CD14-positive monocyte (primary cell): Measurements from ENCODE around the gene SLC35F1. TPM values are rescaled to one million over a fixed set of nuclear protein-coding genes. Genes with fewer than 3 reads are reported as not detected.

Source experiments
- DNase-seq, 3 donors: peaks; one replicate each; pipeline ENCODE4 v3.0.0-alpha.2; 2011 to 2022
- H2AFZ ChIP-seq: 2 replicates; pipeline ENCODE4 v1.6.0; 2012; ENCODE audit warnings: mild to moderate bottlenecking, low read depth, low read length, inconsistent platforms; ENCODE audit not compliant: insufficient read depth, poor library complexity, severe bottlenecking
- H3K27ac ChIP-seq, 2 donors: 1 replicate in 1 of 2; 2 replicates in 1 of 2; pipeline ENCODE4 v1.5.1; 2012 to 2013; ENCODE audit warnings: low read length in 2 of 2, control low read depth in 1 of 2, inconsistent platforms in 1 of 2, low read depth in 1 of 2, mild to moderate bottlenecking in 1 of 2
- H3K27me3 ChIP-seq, 2 donors: one replicate each; pipeline versions ENCODE4 v1.6.0 to v1.6.1; 2011 to 2013; ENCODE audit warnings: low read length in 2 of 2; ENCODE audit not compliant: control insufficient read depth in 2 of 2, insufficient read depth in 2 of 2
- H3K36me3 ChIP-seq, 2 donors: replicated peaks in 1 of 2; 1 replicate in 1 of 2; 2 replicates in 1 of 2; pipeline versions ENCODE4 v1.5.1 to v1.6.1; 2012 to 2013; ENCODE audit warnings: low read length in 2 of 2, control low read depth in 1 of 2, inconsistent platforms in 1 of 2, mild to moderate bottlenecking in 1 of 2; ENCODE audit not compliant: insufficient read depth in 2 of 2, control insufficient read depth in 1 of 2
- H3K4me1 ChIP-seq, 2 donors: 1 replicate in 1 of 2; 2 replicates in 1 of 2; pipeline versions ENCODE4 v1.5.1 to v1.6.1; 2012 to 2013; ENCODE audit warnings: low read length in 2 of 2, control low read depth in 1 of 2, inconsistent platforms in 1 of 2, mild to moderate bottlenecking in 1 of 2, moderate library complexity in 1 of 2; ENCODE audit not compliant: insufficient read depth in 2 of 2, control insufficient read depth in 1 of 2
- H3K4me2 ChIP-seq: replicated peaks from 2 replicates; pipeline ENCODE3; 2012; ENCODE audit warnings: low read length, moderate library complexity, mild to moderate bottlenecking; ENCODE audit not compliant: poor library complexity, severe bottlenecking; ENCODE audit errors: extremely low read depth
- H3K4me3 ChIP-seq, 3 experiments: fragments of 200-600 bp in 1 of 3; sonication (generic) in 1 of 3; replicated peaks in 1 of 3; 1 replicate in 2 of 3; 2 replicates in 1 of 3; pipeline ENCODE4 v1.5.1; 2011 to 2013; ENCODE audit warnings: low read length in 3 of 3, mild to moderate bottlenecking in 3 of 3, control low read depth in 2 of 3, low read depth in 2 of 3, inconsistent platforms in 1 of 3, moderate library complexity in 1 of 3
- H3K79me2 ChIP-seq: 2 replicates; pipeline ENCODE4 v1.6.0; 2012; ENCODE audit warnings: mild to moderate bottlenecking, control low read depth, inconsistent platforms, low read length, moderate library complexity; ENCODE audit not compliant: insufficient read depth
- H3K9ac ChIP-seq: 2 replicates; pipeline ENCODE4 v1.6.0; 2017; ENCODE audit warnings: low read length, mild to moderate bottlenecking; ENCODE audit not compliant: insufficient read depth, poor library complexity, severe bottlenecking
- H3K9me3 ChIP-seq, 2 donors: replicated peaks in 1 of 2; 1 replicate in 1 of 2; 2 replicates in 1 of 2; pipeline versions ENCODE4 v1.5.1 to v1.6.1; 2012 to 2013; ENCODE audit warnings: low read length in 2 of 2, control low read depth in 1 of 2; ENCODE audit not compliant: control insufficient read depth in 1 of 2, insufficient read depth in 1 of 2
- H4K20me1 ChIP-seq: 2 replicates; pipeline ENCODE4 v1.6.0; 2012; ENCODE audit warnings: mild to moderate bottlenecking, low read length, control low read depth, moderate library complexity; ENCODE audit not compliant: insufficient read depth
- H3K27ac Mint-ChIP-seq, 7 donors: one replicate each; pipeline ENCODE4 v1.8.0; 2020; ENCODE audit warnings: mild to moderate bottlenecking in 7 of 7, mixed read lengths in 7 of 7, moderate library complexity in 6 of 7, inconsistent platforms in 2 of 7
- H3K27me3 Mint-ChIP-seq, 3 donors: one replicate each; pipeline ENCODE4 v1.8.0; 2021 to 2022; ENCODE audit warnings: low read depth in 3 of 3, mild to moderate bottlenecking in 3 of 3, mixed read lengths in 3 of 3, moderate library complexity in 3 of 3, inconsistent platforms in 1 of 3
- H3K36me3 Mint-ChIP-seq, 2 donors: one replicate each; pipeline ENCODE4 v1.8.0; 2020; ENCODE audit warnings: mixed read lengths in 2 of 2, inconsistent platforms in 1 of 2, mild to moderate bottlenecking in 1 of 2
- H3K4me1 Mint-ChIP-seq: one replicate; pipeline ENCODE4 v1.8.0; 2020; ENCODE audit warnings: mild to moderate bottlenecking, mixed read lengths
- H3K4me3 Mint-ChIP-seq, 2 donors: one replicate each; pipeline ENCODE4 v1.8.0; 2020; ENCODE audit warnings: mild to moderate bottlenecking in 2 of 2, mixed read lengths in 2 of 2, moderate library complexity in 1 of 2
- H3K9me3 Mint-ChIP-seq, 7 donors: one replicate each; pipeline ENCODE4 v1.8.0; 2020 to 2022; ENCODE audit warnings: mixed read lengths in 7 of 7, mild to moderate bottlenecking in 6 of 7, moderate library complexity in 6 of 7, inconsistent platforms in 2 of 7
- WGBS: methylation state at CpG from one replicate; pipeline ENCODE4 v1.1.5; 2013; ENCODE audit warnings: missing lambda C conversion rate; ENCODE audit not compliant: insufficient coverage; 5-methylcytosine and 5-hydroxymethylcytosine counted together
- intact Hi-C, 2 donors: fragments of 100-400 bp; cut with micrococcal nuclease; formaldehyde crosslinking; loops; one replicate each; pipeline versions ENCODE4 v1.15.0 to v1.15.1; 2023
- polyA plus RNA-seq, 3 donors: library from polyadenylated mRNA; depleted of rRNA in 1 of 3; unstranded in 2 of 3; stranded (reverse) in 1 of 3; fragments of 300-500 nt in 2 of 3; fragments of >200 nt in 1 of 3; fragmentation: Illumina TruSeq in 2 of 3; gene quantifications; 1 replicate in 2 of 3; 2 replicates in 1 of 3; pipeline ENCODE4 v1.2.3, GENCODE V29; 2012 to 2021
- TF ChIP-seq, protein P1 (sequence below): fragments of 200-600 bp; IDR thresholded peaks from one replicate; pipeline ENCODE4 v1.8.0; 2022; ENCODE audit warnings: antibody characterized with exemption, mild to moderate bottlenecking

SLC35F1 gene
- polyA plus RNA-seq, 3 donors: not detected

GRCh38 chr6:118122801-118123200 lies 215.7 kb downstream of the SLC35F1 start:
- no peaks in the 10 kb centered on the region for H3K36me3 Mint-ChIP-seq

DNA sequence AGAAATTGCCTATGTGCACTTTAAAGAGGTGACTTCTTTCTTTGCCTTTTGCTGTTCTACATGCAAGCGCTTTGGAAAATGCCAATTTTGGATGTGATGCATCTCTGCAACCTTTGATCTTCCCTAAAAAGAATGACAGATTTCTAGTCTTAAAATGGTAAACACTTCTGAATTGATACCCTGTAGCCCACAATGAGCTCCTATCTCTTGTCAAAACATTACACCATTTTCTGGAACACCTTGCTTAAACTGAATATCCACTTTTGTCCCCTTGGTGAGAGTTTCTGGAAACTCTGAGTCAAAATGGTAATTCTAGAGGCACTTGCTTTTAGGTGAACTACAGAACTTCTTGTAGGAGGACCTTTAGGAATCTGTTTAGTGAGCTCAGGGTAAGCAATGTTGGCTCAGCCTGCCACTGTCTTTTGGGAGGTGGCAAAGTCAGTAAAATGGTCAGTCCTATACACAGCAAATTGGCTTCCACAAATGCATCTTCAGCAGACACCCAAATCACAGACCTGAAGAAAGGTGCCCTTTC lies 216.5 kb downstream of the SLC35F1 start:
- Mint-ChIP-seq H3K4me3 (no peak overlapping the region), H3K27ac (no peak overlapping the region), H3K9me3 (peaks cover 0 to 2% (median 0%) of the 10 kb centered on the region in 7 donors), H3K27me3 (no peaks in the 10 kb centered on the region), H3K4me1 (no peaks in the 10 kb centered on the region), H3K36me3 (no peaks in the 10 kb centered on the region)
- Histone ChIP-seq H3K4me3 (no peak overlapping the region), H4K20me1 (no peaks in the 10 kb centered on the region), H3K9me3 (no peaks in the 10 kb centered on the region), H3K4me2 (no peak overlapping the region), H3K27ac (no peak overlapping the region), H3K9ac (no peak overlapping the region), H3K27me3 (no peaks in the 10 kb centered on the region), H3K36me3 (no peaks in the 10 kb centered on the region), H3K79me2 (no peaks in the 10 kb centered on the region), H2AFZ (no peak overlapping the region), H3K4me1 (no peaks in the 10 kb centered on the region)
- no peak for DNase-seq
- TF ChIP-seq, protein P1, sequence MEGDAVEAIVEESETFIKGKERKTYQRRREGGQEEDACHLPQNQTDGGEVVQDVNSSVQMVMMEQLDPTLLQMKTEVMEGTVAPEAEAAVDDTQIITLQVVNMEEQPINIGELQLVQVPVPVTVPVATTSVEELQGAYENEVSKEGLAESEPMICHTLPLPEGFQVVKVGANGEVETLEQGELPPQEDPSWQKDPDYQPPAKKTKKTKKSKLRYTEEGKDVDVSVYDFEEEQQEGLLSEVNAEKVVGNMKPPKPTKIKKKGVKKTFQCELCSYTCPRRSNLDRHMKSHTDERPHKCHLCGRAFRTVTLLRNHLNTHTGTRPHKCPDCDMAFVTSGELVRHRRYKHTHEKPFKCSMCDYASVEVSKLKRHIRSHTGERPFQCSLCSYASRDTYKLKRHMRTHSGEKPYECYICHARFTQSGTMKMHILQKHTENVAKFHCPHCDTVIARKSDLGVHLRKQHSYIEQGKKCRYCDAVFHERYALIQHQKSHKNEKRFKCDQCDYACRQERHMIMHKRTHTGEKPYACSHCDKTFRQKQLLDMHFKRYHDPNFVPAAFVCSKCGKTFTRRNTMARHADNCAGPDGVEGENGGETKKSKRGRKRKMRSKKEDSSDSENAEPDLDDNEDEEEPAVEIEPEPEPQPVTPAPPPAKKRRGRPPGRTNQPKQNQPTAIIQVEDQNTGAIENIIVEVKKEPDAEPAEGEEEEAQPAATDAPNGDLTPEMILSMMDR: no peak
- WGBS: 86% methylated on average over 1 of the region's 1 CpG
- intact Hi-C loops: no loop called here

More at GRCh38 chr6:118122801-118123200, 215.7 kb downstream of the SLC35F1 start:
- no peak overlapping the region for H3K4me2 ChIP-seq
- no peak overlapping the region for H2AFZ ChIP-seq
- TF ChIP-seq, protein P1: no peak
- no peak overlapping the region for H3K27ac Mint-ChIP-seq
- H3K9ac ChIP-seq: no peak overlapping the region
- no peak overlapping the region for H3K4me3 ChIP-seq
- no CpG with 5 or more reads among the region's 1 CpG for WGBS
- peaks cover 0 to 2% (median 0%) of the 10 kb centered on the region in 7 donors for H3K9me3 Mint-ChIP-seq
- H3K4me1 Mint-ChIP-seq: no peaks in the 10 kb centered on the region
- no peaks in the 10 kb centered on the region for H3K9me3 ChIP-seq
- no peaks in the 10 kb centered on the region for H3K36me3 ChIP-seq
- intact Hi-C loops: no loop called here
- H3K27ac ChIP-seq: no peak overlapping the region
- H4K20me1 ChIP-seq: no peaks in the 10 kb centered on the region
- H3K4me3 Mint-ChIP-seq: no peak overlapping the region
- no peaks in the 10 kb centered on the region for H3K4me1 ChIP-seq
- H3K27me3 ChIP-seq: no peaks in the 10 kb centered on the region
- DNase-seq: no peak
- H3K27me3 Mint-ChIP-seq: no peaks in the 10 kb centered on the region
- H3K79me2 ChIP-seq: no peaks in the 10 kb centered on the region
